ENCODE results near the gene PLXNB2. TPM values are rescaled to one million over a fixed set of nuclear protein-coding genes. Genes with fewer than 3 reads are reported as not detected.

Gene PLXNB2, protein sequence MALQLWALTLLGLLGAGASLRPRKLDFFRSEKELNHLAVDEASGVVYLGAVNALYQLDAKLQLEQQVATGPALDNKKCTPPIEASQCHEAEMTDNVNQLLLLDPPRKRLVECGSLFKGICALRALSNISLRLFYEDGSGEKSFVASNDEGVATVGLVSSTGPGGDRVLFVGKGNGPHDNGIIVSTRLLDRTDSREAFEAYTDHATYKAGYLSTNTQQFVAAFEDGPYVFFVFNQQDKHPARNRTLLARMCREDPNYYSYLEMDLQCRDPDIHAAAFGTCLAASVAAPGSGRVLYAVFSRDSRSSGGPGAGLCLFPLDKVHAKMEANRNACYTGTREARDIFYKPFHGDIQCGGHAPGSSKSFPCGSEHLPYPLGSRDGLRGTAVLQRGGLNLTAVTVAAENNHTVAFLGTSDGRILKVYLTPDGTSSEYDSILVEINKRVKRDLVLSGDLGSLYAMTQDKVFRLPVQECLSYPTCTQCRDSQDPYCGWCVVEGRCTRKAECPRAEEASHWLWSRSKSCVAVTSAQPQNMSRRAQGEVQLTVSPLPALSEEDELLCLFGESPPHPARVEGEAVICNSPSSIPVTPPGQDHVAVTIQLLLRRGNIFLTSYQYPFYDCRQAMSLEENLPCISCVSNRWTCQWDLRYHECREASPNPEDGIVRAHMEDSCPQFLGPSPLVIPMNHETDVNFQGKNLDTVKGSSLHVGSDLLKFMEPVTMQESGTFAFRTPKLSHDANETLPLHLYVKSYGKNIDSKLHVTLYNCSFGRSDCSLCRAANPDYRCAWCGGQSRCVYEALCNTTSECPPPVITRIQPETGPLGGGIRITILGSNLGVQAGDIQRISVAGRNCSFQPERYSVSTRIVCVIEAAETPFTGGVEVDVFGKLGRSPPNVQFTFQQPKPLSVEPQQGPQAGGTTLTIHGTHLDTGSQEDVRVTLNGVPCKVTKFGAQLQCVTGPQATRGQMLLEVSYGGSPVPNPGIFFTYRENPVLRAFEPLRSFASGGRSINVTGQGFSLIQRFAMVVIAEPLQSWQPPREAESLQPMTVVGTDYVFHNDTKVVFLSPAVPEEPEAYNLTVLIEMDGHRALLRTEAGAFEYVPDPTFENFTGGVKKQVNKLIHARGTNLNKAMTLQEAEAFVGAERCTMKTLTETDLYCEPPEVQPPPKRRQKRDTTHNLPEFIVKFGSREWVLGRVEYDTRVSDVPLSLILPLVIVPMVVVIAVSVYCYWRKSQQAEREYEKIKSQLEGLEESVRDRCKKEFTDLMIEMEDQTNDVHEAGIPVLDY (N-terminal part only)
- 10 to 100 TPM in 1 of 4 donors, 1 to 10 TPM in 3; 8.0 to 11.8 (median 9.0) TPM for total RNA-seq

DNA sequence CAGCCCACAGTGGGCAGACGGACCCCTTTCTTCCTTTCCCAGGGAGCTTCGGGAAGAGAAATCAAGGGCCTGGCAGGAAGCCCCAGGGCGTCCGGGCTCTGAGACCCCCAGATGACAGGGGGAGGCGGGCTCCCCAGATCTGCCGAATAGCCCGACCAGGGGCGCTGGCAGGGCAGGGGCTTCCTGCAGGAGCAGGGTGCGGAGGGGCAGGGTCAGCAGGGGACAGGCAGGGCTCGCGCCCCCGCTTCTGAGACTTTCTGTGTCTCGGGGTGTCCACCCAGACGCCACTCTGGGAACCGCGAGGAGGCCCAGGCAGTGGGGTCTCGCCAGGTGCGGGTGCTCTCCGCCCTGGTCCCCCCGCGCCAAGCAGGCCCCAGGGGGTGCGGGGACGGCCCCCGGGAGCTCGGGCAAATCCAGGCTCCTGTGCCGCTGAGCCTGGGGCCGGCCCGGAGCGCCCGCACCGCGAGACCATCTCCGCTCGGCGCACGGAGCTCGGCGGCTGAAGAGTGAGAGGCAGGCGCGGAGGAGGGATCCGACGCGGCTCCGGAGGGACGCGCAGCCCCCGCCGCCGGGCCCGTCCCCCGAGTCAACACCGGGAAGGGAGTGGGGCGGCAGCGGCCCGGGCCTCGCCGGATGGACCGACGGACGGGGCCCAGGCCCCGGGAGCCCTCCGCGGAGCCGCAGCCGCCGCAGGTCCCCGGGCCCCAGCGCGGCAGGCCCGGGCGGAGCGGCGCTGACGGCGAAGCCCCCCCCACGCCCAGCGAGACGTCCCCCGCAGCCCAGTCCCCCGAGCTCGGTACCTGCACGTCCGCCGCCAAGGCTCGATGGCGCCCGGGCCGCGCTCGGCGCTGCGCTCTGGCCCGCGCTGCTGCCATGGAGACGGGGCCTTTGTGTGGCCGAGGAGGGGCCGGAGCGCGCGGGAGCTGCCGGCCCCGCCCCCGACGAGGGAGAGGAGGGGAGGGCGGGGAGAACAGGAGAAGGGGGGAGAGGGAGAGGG, at the start of gene PLXNB2:
Gene PLXNB2 (minus strand): TSS at position 894 of the 997 bp plus-strand sequence. CDS start 17,062 bp downstream, outside the sequence.
- intact Hi-C loops (cut with DNase I; ENCODE audit: low total_unique reads) (loop anchor here (2.0 kb wide), 1 partner anchor 20 kb away; the partner anchor contains the start of gene DENND6B), in situ Hi-C loops (cut with MboI; ENCODE audit: low sequenced_read_pairs in 4 of 4) (no loop called here)
- DNase-seq (peak in 1 of 2 donors; percentile 51), ATAC-seq (peak; percentile 43 to 45)
- Histone ChIP-seq H3K27me3 (peaks cover 0 to 5% (median 4%) of the 10 kb centered on the region in 3 donors), H3K9me3 (no peaks in the 10 kb centered on the region), H3K27ac (peak within 1 kb of the TSS; percentile 55 to 75 (median 66)), H3K4me1 (peaks cover 12 to 34% of the 10 kb centered on the region in 2 donors), H3K4me3 (peak within 1 kb of the TSS; percentile 59 to 70 (median 62)), H3K36me3 (no peaks in the 10 kb centered on the region)
- peak; percentile 14 to 15 for TF ChIP-seq POLR2A (IDR thresholded peaks at IDR 0.05)
- TF ChIP-seq, protein P1, sequence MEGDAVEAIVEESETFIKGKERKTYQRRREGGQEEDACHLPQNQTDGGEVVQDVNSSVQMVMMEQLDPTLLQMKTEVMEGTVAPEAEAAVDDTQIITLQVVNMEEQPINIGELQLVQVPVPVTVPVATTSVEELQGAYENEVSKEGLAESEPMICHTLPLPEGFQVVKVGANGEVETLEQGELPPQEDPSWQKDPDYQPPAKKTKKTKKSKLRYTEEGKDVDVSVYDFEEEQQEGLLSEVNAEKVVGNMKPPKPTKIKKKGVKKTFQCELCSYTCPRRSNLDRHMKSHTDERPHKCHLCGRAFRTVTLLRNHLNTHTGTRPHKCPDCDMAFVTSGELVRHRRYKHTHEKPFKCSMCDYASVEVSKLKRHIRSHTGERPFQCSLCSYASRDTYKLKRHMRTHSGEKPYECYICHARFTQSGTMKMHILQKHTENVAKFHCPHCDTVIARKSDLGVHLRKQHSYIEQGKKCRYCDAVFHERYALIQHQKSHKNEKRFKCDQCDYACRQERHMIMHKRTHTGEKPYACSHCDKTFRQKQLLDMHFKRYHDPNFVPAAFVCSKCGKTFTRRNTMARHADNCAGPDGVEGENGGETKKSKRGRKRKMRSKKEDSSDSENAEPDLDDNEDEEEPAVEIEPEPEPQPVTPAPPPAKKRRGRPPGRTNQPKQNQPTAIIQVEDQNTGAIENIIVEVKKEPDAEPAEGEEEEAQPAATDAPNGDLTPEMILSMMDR (IDR thresholded peaks at IDR 0.05 in 4 of 5, conservative IDR thresholded peaks at IDR 0.05 in 1 of 5) = no peak

DNA sequence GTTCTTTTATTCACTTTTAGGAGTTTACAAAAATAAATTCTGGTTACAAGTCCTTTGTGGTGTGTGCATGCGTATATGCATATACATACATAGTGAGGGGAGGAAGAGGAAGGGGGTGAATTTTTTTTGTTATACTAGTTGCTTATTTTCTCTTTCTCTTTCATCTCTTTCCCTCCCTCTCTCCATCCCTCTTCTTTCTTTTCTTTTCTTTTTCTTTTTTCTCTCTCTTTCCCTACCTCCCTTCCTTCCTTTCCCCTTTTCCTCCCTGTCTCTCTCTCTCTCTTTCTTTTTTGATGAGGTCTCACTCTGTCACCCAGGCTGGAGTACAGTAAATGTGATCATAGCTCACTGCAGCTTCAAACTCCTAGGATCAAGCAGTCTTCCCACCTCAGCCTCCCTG, 49.8 kb upstream of the PLXNB2 start:
- Histone ChIP-seq H3K36me3 (peaks cover 0 to 12% of the 10 kb centered on the region in 2 donors), H3K27me3 (no peaks in the 10 kb centered on the region), H3K4me1 (peaks cover 0 to 6% of the 10 kb centered on the region in 2 donors), H3K27ac (no peak overlapping the region), H3K4me3 (no peak overlapping the region), H3K9me3 (no peaks in the 10 kb centered on the region)
- TF ChIP-seq, protein P1 (IDR thresholded peaks at IDR 0.05 in 4 of 5, conservative IDR thresholded peaks at IDR 0.05 in 1 of 5) = no peak
- no peak for TF ChIP-seq POLR2A (IDR thresholded peaks at IDR 0.05)
- intact Hi-C loops (cut with DNase I; ENCODE audit: low total_unique reads) = no loop called here
- ATAC-seq (no peak), DNase-seq (no peak)
- in situ Hi-C loops (cut with MboI; ENCODE audit: low sequenced_read_pairs in 4 of 4) = no loop called here

DNA sequence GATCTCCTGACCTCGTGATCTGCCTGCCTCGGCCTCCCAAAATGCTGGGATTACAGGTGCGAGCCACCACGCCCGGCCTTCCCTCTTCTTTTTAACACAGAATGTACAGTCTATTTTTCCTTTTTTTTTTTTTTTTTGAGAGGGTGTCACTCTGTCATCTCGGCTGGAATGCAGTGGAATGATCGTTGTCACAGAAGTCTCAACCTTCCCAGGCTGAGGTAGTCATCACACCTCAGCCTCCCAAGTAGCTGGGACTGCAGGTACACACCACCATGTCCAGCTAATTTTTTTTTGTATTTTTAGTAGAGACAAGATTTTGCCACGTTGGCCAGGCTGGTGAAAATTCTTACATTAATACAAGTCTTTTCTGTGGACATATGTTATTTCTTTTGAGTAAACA, 48.7 kb upstream of the PLXNB2 start:
- peaks cover 0 to 16% of the 10 kb centered on the region in 2 donors for H3K36me3 ChIP-seq
- in situ Hi-C loops (cut with MboI; ENCODE audit: low sequenced_read_pairs in 4 of 4) (no loop called here), intact Hi-C loops (cut with DNase I; ENCODE audit: low total_unique reads) (no loop called here)
- DNase-seq (no peak), ATAC-seq (no peak)
- H3K4me1 ChIP-seq = peaks cover 0 to 6% of the 10 kb centered on the region in 2 donors
- TF ChIP-seq POLR2A (IDR thresholded peaks at IDR 0.05) = no peak
- TF ChIP-seq, protein P1 (IDR thresholded peaks at IDR 0.05 in 4 of 5, conservative IDR thresholded peaks at IDR 0.05 in 1 of 5) = no peak
- no peak overlapping the region for H3K27ac ChIP-seq
- no peaks in the 10 kb centered on the region for H3K9me3 ChIP-seq
- no peaks in the 10 kb centered on the region for H3K27me3 ChIP-seq
- H3K4me3 ChIP-seq = no peak overlapping the region

Measured in gastrocnemius medialis (tissue), 4 donors.